Stimulated activated naive CD8-positive, alpha-beta T cell treated with anti-CD3 and anti-CD28 coated beads, Interleukin-15, Interleukin-2, amounts not matched to agents 100 ng/mL and 50 ng/mL, for 24 hours (primary cell): ENCODE data around the gene FGFBP3.

Experiments
- H3K27ac Mint-ChIP-seq: one replicate; pipeline ENCODE4 v1.8.0; 2021; ENCODE audit warnings: mild to moderate bottlenecking, mixed read lengths
- H3K27me3 Mint-ChIP-seq: one replicate; pipeline ENCODE4 v1.8.0; 2021; ENCODE audit warnings: mixed read lengths
- H3K36me3 Mint-ChIP-seq: one replicate; pipeline ENCODE4 v1.8.0; 2021; ENCODE audit warnings: low read depth, mixed read lengths
- H3K4me1 Mint-ChIP-seq: one replicate; pipeline ENCODE4 v1.8.0; 2021; ENCODE audit warnings: low read depth, mixed read lengths
- H3K4me3 Mint-ChIP-seq: one replicate; pipeline ENCODE4 v1.8.0; 2021; ENCODE audit warnings: mild to moderate bottlenecking, mixed read lengths
- H3K9me3 Mint-ChIP-seq: one replicate; pipeline ENCODE4 v1.8.0; 2021; ENCODE audit warnings: mixed read lengths

The FGFBP3 gene

DNA sequence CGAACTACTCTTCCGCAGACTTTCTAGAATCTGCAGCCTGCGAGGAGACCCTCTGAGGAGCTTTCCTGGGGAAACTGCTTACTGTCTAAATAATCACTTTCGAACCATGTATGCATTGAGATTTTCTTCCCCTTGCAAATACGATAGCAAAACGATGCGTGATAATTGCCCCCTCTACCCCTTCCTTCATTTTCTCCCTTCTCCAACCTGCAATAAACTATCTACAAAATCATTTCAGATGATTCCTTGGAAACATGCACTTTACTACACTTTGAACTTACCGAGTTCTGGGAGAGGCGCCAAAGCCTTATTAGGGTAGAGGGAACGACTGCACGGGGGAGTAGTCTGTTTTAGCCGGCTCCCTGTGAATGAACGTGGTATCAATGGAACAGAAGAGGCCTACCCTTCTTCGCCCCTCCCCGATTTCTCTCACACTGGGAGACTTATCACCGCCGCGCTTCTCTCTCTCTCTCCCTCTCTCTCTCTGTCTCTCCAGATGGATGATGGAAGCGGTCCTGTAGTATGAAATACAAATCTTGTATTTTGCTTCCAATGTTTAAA is at the start of gene FGFBP3:
FGFBP3 (minus strand) TSS at position 370 of the 561 bp plus-strand sequence. CDS start 517 bp downstream, outside the sequence.
- H3K9me3 Mint-ChIP-seq = no peaks in the 10 kb centered on the region
- H3K27ac Mint-ChIP-seq = peak within 1 kb of the TSS; percentile 89
- peak within 1 kb of the TSS; percentile 81 for H3K4me3 Mint-ChIP-seq
- peaks cover 6% of the 10 kb centered on the region for H3K27me3 Mint-ChIP-seq
- H3K4me1 Mint-ChIP-seq = peaks cover 26% of the 10 kb centered on the region
- peaks cover 7% of the 10 kb centered on the region for H3K36me3 Mint-ChIP-seq

- no peaks in the 10 kb centered on the region for H3K27me3 Mint-ChIP-seq
- H3K4me1 Mint-ChIP-seq = no peaks in the 10 kb centered on the region
- H3K4me3 Mint-ChIP-seq = no peak overlapping the region
- no peaks in the 10 kb centered on the region for H3K9me3 Mint-ChIP-seq
- peaks cover 76% of the 10 kb centered on the region for H3K36me3 Mint-ChIP-seq
- no peak overlapping the region for H3K27ac Mint-ChIP-seq
Measured at GRCh38 chr10:91957091-91957490, 47.8 kb upstream of the FGFBP3 start.

DNA sequence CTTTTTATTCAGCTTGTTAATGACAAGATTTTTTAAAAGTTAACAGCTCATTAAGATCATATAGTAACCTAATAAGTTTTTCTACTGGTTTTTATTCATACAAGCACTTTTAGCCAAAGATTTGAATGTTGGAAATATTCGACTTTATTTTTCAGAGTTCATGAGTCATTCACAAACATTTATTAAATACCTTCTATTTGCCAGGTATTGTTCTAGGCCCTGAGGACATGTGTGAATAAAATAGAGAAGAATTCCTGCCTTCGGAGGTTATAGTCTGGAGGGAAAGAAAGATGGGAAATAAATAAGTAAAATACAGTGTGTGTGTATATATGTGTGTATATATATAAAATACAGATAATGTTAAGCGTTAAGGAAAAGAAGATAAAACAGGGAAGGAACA is 45.8 kb upstream of the FGFBP3 start:
- Mint-ChIP-seq H3K36me3 (peaks cover 78% of the 10 kb centered on the region), H3K27ac (no peak overlapping the region), H3K4me3 (no peak overlapping the region)

GRCh38 chr10:91953600-91954160 is 44.4 kb upstream of the FGFBP3 start:
- H3K27ac Mint-ChIP-seq = no peak overlapping the region
- H3K4me3 Mint-ChIP-seq = no peak overlapping the region
- H3K4me1 Mint-ChIP-seq = no peaks in the 10 kb centered on the region
- no peaks in the 10 kb centered on the region for H3K9me3 Mint-ChIP-seq
- no peaks in the 10 kb centered on the region for H3K27me3 Mint-ChIP-seq
- peaks cover 78% of the 10 kb centered on the region for H3K36me3 Mint-ChIP-seq

More for the DNA sequence above, 45.8 kb upstream of the FGFBP3 start:
- Mint-ChIP-seq H3K4me1 (no peaks in the 10 kb centered on the region), H3K9me3 (no peaks in the 10 kb centered on the region), H3K27me3 (no peaks in the 10 kb centered on the region)

- H3K27ac Mint-ChIP-seq = peak overlapping the region; percentile 76
- peaks cover 33% of the 10 kb centered on the region for H3K4me1 Mint-ChIP-seq
- peak overlapping the region; percentile 55 for H3K4me3 Mint-ChIP-seq
- H3K36me3 Mint-ChIP-seq = peaks cover 62% of the 10 kb centered on the region
- no peaks in the 10 kb centered on the region for H3K27me3 Mint-ChIP-seq
- H3K9me3 Mint-ChIP-seq = no peaks in the 10 kb centered on the region
Measured at GRCh38 chr10:91944880-91945630, 35.8 kb upstream of the FGFBP3 start.

GRCh38 chr10:91941426-91941825 is 32.1 kb upstream of the FGFBP3 start:
- Mint-ChIP-seq H3K27me3 (no peaks in the 10 kb centered on the region), H3K27ac (no peak overlapping the region), H3K36me3 (peaks cover 60% of the 10 kb centered on the region), H3K4me1 (peaks cover 41% of the 10 kb centered on the region), H3K9me3 (no peaks in the 10 kb centered on the region), H3K4me3 (no peak overlapping the region)

- H3K9me3 Mint-ChIP-seq = no peaks in the 10 kb centered on the region
- H3K36me3 Mint-ChIP-seq = peaks cover 62% of the 10 kb centered on the region
- H3K27me3 Mint-ChIP-seq = no peaks in the 10 kb centered on the region
- H3K27ac Mint-ChIP-seq = no peak overlapping the region
- no peak overlapping the region for H3K4me3 Mint-ChIP-seq
- H3K4me1 Mint-ChIP-seq = peaks cover 36% of the 10 kb centered on the region
Measured at GRCh38 chr10:91939653-91940052, 30.4 kb upstream of the FGFBP3 start.

DNA sequence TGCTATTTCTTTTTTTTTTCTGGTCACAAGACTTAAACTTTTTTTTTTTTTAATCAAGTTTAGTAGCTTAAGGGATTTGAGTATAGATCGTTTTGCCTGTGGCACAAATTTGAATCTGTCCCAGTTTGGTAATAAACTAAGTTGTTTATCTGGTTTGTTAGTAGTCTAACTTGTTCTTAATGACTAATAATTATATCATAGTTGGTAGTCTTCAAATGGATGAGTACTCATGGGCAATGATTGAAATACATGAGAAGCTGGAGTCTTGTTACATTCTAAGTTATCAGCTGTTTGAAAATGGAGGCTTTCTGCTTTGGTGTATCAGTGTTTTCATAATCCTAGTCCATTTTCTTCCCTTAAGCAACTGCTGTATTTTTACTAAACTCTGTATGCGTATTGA is 26.6 kb upstream of the FGFBP3 start:
- no peak overlapping the region for H3K27ac Mint-ChIP-seq
- H3K9me3 Mint-ChIP-seq = no peaks in the 10 kb centered on the region
- no peaks in the 10 kb centered on the region for H3K27me3 Mint-ChIP-seq
- peaks cover 61% of the 10 kb centered on the region for H3K4me1 Mint-ChIP-seq
- peaks cover 74% of the 10 kb centered on the region for H3K36me3 Mint-ChIP-seq
- H3K4me3 Mint-ChIP-seq = no peak overlapping the region

DNA sequence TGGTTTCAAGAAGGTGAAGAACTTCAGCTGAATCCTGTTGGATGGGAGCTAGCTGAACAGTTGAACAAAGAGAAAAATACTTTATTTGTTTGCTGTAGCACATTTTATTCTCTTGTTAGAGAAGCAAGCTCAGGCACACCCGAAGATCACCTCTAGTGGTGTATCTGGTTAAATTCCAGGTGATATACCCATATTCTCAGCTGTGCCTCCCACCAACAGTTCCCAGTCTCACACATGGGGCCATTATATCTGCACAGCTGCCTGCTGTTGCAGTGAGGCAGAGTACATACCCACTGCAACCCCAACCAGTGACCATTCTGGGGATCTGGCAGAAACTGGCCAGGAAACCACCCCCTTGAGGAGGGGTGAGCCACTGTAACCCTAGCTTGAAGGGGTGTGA is 23.5 kb upstream of the FGFBP3 start:
- Mint-ChIP-seq H3K27me3 (no peaks in the 10 kb centered on the region), H3K4me1 (peaks cover 74% of the 10 kb centered on the region), H3K27ac (no peak overlapping the region), H3K9me3 (no peaks in the 10 kb centered on the region), H3K4me3 (no peak overlapping the region), H3K36me3 (peaks cover 72% of the 10 kb centered on the region)

DNA sequence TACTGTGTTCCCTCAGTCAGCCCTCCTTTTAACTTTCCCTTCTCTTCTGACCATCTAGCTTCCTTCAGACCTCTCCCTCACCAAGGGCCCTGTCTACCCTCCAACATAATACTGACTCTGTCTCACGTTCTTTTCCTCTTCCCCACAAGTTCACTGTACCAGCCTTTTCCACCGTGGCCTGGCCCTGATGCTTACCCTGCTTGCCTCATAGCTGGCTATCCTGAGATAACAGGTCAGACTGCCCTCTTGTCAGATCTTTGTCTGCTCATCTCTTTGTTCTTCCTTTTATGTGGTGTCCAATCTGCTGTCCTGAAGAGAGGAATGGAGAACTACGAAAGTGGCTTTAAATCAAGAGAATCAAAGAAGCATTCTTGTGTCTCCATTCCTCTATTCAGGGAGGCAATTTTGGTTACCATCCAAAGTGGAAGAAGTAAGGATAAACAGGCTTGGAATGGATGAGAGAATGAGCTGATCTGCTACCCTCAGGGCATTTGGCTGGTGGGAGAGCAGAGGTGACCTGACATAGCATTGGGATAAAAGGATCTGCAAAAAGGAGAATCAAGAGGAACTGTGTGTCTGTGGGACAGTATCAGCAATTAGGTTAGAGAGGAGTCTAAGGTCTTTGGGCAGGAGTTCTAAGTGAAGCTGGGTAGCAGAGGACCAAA is 22.4 kb upstream of the FGFBP3 start:
- H3K27me3 Mint-ChIP-seq = no peaks in the 10 kb centered on the region
- H3K9me3 Mint-ChIP-seq = no peaks in the 10 kb centered on the region
- peaks cover 69% of the 10 kb centered on the region for H3K36me3 Mint-ChIP-seq
- H3K27ac Mint-ChIP-seq = peak overlapping the region; percentile 27
- H3K4me1 Mint-ChIP-seq = peaks cover 77% of the 10 kb centered on the region
- no peak overlapping the region for H3K4me3 Mint-ChIP-seq

- H3K4me1 Mint-ChIP-seq = peaks cover 78% of the 10 kb centered on the region
- H3K36me3 Mint-ChIP-seq = peaks cover 69% of the 10 kb centered on the region
- H3K9me3 Mint-ChIP-seq = no peaks in the 10 kb centered on the region
- H3K4me3 Mint-ChIP-seq = no peak overlapping the region
- no peaks in the 10 kb centered on the region for H3K27me3 Mint-ChIP-seq
- H3K27ac Mint-ChIP-seq = no peak overlapping the region
Measured at GRCh38 chr10:91930939-91931338, 21.7 kb upstream of the FGFBP3 start.

DNA sequence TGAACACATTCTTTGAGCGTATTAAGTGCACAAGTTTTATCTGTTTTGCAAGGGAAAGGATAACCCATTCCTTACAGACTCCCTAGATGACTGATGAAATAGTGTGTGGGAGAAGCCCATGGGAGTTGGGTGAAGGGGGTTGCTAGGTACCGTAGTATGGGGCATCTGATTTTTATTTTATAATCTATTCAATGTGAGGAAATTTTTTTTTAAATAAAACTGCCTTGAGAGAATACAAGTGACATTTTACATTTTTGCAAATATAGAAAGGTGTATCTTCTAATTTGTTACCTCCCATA is 15.7 kb upstream of the FGFBP3 start:
- Mint-ChIP-seq H3K4me3 (peak overlapping the region; percentile 100), H3K27ac (no peak overlapping the region), H3K9me3 (no peaks in the 10 kb centered on the region), H3K4me1 (peaks cover 58% of the 10 kb centered on the region), H3K27me3 (no peaks in the 10 kb centered on the region), H3K36me3 (peaks cover 37% of the 10 kb centered on the region)

DNA sequence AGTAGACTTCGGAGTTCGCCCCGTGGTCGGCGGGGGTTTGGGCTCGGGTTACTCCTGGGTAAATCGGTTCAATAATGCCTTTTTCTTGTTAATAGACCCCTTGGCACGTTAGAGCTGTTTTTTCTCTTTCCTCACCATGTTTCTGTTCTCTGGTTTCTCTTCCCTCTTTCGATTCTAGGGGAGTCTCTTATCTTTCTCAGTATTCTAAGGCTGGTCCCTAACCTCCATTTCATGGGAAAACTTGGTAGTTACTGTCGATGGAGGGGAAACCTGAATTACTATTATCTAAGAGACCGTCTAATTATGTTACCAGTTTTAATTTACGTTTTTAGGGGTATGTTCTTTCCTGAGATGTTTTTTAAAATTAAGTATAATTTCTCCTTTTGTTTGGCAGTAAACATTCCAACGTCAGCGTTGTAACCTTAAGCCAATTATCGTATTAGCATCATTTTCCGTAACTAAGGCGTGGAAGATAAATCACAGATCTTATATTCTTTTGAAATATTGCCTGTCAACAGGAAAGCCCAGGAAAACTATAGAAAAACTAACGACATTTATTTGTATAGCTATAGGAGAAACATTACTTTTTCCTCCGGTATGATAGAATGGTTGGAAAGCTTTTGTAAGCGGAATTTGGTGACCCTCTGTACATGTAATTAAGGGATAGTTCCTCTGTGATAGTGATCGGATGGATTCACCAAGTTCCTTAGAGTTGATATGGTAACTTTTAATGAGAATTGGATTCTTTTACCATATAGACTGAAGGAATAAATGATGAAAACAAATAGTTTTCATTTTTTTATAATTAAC is 15.1 kb upstream of the FGFBP3 start:
- Mint-ChIP-seq H3K4me1 (peaks cover 57% of the 10 kb centered on the region), H3K36me3 (peaks cover 37% of the 10 kb centered on the region)

GRCh38 chr10:91923371-91924211 is 14.3 kb upstream of the FGFBP3 start, which contains the start of gene BTAF1:
TSS of gene BTAF1 (plus strand) at chr10:91923770. CDS start at chr10:91924077, 307 bp downstream.
- H3K4me1 Mint-ChIP-seq = peaks cover 49% of the 10 kb centered on the region
- no peaks in the 10 kb centered on the region for H3K9me3 Mint-ChIP-seq
- peak within 1 kb of the TSS; percentile 100 for H3K4me3 Mint-ChIP-seq
- H3K27ac Mint-ChIP-seq = peak within 1 kb of the TSS; percentile 99
- peaks cover 5% of the 10 kb centered on the region for H3K27me3 Mint-ChIP-seq
- peaks cover 33% of the 10 kb centered on the region for H3K36me3 Mint-ChIP-seq

More for the DNA sequence above, 15.1 kb upstream of the FGFBP3 start:
- peak overlapping the region; percentile 99 for H3K27ac Mint-ChIP-seq
- H3K9me3 Mint-ChIP-seq = no peaks in the 10 kb centered on the region
- H3K27me3 Mint-ChIP-seq = no peaks in the 10 kb centered on the region
- peak overlapping the region; percentile 100 for H3K4me3 Mint-ChIP-seq
